Measurements from ENCODE around the gene RICTOR.

RICTOR gene, protein sequence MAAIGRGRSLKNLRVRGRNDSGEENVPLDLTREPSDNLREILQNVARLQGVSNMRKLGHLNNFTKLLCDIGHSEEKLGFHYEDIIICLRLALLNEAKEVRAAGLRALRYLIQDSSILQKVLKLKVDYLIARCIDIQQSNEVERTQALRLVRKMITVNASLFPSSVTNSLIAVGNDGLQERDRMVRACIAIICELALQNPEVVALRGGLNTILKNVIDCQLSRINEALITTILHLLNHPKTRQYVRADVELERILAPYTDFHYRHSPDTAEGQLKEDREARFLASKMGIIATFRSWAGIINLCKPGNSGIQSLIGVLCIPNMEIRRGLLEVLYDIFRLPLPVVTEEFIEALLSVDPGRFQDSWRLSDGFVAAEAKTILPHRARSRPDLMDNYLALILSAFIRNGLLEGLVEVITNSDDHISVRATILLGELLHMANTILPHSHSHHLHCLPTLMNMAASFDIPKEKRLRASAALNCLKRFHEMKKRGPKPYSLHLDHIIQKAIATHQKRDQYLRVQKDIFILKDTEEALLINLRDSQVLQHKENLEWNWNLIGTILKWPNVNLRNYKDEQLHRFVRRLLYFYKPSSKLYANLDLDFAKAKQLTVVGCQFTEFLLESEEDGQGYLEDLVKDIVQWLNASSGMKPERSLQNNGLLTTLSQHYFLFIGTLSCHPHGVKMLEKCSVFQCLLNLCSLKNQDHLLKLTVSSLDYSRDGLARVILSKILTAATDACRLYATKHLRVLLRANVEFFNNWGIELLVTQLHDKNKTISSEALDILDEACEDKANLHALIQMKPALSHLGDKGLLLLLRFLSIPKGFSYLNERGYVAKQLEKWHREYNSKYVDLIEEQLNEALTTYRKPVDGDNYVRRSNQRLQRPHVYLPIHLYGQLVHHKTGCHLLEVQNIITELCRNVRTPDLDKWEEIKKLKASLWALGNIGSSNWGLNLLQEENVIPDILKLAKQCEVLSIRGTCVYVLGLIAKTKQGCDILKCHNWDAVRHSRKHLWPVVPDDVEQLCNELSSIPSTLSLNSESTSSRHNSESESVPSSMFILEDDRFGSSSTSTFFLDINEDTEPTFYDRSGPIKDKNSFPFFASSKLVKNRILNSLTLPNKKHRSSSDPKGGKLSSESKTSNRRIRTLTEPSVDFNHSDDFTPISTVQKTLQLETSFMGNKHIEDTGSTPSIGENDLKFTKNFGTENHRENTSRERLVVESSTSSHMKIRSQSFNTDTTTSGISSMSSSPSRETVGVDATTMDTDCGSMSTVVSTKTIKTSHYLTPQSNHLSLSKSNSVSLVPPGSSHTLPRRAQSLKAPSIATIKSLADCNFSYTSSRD (N-terminal part only)

DNA sequence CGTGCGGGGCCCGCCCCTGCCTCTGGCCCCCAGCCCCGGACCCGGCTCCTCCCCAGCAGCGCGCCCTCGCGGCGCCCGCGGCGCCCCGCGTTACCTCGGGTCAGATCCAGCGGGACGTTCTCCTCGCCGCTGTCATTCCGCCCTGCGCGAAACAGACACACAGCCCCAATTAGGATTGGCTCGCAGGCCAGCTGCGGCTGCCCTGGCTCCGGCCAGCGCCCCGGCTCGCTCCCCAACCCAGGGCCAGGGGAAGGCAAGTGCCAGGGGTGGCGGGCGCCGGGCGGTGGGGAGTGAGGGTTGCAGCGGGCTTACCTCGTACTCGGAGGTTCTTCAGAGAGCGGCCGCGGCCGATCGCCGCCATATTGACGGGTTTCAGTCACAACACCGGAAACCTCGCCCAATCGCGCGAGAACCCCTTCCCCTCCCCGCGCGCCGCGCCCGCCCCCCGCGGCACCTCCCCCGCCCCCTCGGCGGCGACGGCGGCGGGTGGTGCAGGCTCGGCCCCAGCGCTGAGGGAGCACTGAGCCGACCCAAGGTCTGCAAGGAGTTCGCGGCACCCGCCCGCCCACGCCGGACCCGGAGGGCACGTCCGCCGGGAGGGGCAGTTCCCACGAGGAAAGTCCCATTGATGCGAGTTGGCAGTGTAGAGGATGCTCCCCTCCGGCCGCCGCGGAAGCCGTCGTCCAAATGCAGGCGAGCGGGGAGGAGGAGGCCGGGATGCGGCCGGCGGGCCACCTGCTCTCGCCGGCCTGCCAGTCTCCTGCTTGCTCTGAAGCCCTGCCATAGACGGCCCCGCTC is at the start of gene RICTOR:
Gene RICTOR (minus strand): TSS at position 383 of the 798 bp plus-strand sequence. CDS start 22 bp downstream, at position 361.
- DNase-seq: peak; percentile 79

DNA sequence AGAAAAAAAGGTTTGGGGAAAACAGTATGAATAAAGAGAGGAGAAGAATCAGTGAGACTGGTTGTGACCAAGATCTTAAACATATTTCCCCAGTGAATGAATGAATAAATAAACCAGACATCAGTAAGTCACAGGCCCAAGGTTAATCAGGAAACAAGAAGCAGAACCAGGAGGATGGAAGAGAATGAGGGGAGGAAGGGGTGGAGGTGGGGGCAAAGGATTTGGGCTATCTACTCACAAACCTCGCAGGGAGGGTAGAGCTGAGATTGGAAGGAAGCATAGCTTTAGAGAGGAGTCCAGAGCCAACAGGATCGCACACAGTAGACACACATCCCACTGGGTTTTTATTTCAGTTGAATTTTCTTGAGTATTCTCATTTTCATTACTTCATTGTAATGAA is 47.7 kb upstream of the RICTOR start:
- DNase-seq: no peak

DNA sequence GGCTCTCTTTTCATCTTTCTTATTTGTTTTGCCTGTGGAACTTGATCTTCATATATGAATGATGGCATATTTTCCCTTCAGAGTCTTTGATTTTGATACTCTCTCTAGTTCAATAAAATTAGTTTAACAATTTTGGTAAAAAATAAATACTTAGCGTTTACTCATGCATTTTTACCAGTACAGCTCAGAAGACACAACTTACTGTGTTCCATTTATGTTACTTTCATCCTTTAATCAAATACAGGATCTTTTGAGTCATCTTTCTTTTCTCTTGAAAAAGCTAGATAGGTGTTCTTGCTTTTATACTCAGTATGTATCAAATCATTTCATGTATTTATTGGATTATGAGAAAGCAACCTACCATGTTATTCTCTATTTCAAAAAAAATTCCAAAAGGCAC is 47.1 kb upstream of the RICTOR start:
- DNase-seq: no peak

DNA sequence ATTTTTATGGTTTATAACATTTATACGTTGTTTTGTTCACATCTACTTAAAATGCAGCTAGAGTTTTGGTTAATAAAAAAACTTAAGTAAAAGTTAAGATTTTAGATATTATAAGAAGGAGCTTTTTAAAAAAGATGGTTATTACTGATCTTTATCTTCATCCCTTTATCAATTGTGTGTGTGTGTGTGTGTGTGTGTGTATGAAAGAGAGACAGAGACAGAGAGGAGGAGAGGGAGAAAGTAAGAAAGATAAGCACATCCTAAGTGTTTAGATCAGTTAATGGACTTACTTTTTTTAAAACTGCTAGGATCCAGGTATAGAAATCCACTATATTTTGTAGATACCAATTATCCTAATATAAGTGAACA is 45.8 kb upstream of the RICTOR start:
- DNase-seq: no peak

DNA sequence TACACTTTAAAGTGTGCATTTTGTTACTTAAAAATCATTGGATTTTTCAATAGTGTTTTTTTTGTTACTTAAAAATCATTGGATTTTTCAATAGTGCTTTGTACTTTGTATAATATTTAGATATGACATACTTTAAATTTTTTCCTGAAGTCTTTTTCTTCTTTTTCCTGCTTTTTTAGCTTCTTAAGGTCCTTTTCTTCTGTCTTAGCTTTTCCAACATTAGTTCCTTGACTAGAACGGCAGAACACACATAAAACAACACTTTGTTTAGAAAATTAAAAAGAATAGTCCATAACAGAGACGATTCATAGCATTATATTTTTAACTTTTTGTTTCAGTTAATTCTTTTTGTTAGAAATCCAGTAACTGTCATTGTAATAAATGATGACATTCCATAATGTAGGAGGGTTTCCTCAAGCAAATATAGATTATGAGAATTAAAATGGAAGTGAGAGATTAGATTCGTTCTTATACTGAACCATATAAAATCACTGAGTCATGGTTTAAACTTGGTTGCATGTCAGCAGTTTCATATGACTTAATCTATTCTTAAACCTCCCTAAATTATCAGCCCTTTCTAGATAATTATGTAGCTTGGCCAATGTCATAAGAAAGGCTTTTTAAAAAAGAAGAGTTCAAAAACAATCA is 45.3 kb upstream of the RICTOR start:
- DNase-seq: no peak

DNA sequence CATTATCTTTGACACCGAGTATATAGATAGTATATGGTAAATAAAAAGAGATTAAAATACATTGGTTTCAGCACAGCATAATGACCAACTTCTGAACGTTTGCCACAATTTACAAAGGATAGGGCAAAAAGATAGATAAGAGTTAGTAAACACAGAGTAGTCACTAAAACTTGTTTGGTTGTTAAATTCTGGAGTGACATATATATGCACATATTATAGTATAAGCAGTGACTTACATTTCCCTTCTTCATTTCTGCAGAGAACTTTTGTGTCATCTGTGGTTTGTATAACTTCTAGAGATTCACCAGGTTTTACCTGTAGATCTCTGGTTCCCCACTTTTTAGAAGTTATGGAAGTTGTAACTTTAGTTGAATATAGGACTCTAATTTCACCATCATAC is 44.4 kb upstream of the RICTOR start:
- DNase-seq: no peak

DNA sequence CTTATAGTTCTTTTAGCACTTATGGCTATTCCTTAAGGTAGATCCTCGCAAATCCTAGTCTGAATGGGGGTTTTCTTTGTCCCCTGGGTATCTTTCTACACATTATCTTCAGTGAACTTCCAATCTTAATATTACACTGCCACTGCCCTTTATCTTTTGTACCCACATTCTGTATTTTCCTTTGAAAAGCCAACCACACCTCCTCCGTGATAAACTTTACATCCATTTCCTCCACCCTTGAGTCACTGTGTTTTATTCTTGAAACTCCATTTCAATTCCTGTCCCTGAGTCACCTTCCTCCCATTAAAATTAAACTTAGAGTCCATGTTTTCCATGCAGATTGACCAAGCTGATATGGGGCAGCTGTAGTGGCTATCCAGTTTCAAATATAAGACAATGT is 43.2 kb upstream of the RICTOR start:
- no peak for DNase-seq

DNA sequence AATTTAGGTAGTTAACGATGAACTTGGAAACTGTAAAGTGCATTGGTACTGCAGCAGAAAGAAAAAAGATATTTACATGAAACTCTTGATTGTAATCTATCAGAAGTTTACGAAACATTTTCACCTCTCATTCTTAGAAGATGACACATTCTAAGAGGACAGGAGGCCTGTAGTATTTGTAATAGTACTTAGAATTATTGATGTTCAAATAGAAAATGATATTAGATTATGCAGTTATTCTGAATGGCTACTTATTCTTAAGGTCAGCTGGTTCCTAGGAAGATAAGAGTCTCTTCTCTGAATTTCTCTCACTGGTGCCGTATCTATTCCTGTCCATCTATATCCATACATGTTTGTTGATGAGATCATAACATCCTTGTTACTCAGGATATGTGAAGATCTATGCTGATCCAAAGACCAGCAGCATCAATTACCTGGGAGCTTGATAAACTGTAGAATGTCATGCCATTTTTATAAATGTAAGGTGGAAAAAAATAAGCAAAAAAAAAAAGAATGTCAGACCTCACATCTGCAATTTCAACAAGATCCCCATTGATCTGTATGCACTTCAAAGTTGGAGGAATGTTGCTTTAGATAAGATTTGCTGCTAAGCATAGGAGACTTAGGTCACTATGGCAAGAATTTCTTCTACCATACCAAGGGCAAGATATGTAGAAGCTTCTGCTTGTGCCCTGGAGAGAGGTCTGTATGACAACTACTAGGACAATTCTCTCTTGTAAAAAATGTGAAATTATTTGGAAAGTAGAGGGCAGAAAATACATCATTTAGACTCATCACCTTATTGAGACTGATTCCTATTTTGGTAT is 42.4 kb upstream of the RICTOR start:
- DNase-seq: no peak

DNA sequence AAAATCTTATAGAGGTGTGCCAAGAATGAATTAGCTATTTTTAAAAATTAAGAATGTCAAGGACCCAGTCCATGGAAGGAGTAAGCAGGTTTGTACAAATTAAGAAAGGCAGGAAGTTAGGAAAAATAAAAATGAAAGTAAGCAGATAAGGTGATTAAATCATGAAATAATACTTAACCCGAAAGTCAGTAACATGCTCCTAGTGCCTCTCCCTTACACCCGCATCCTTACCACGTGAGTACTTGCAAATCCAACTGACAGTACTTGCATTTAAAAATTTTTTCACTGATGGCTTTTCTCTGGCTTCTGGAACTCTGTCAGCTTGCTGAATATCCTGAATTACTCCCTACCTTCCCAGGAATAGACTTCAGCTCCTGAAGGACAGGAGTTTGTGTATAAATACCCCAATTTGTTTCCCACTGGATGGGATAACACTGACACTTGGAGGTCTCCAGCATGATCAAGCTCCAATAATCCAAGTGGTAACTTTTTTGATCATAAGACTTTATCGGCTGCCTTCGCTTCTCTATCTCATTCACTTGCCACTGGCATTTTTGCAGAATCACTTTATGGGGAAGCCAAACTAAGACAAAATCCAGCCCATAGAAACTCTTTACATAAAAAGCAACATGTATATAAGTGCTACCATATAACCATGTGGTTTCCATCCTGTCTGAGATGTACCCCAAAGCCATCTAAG is 41.6 kb upstream of the RICTOR start:
- DNase-seq: no peak

DNA sequence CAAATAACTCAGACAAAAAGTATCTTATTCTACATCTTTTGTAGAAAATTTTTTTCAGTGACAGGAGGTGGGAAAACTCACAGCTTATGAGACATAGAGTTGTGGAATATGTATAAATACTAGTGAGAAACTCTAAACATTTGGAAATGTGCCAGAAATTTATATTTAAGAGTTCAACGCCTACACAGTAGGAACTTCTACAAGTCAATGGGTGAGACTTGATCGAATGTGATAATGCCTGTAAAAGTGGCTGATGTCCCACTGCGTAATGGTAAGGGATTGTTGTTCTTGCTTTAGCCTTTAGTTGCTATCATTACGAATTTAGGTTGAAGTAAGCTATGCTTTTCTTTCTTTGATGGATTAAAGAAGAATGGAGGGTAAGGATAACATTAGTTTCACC is 40.0 kb upstream of the RICTOR start:
- DNase-seq: no peak

DNA sequence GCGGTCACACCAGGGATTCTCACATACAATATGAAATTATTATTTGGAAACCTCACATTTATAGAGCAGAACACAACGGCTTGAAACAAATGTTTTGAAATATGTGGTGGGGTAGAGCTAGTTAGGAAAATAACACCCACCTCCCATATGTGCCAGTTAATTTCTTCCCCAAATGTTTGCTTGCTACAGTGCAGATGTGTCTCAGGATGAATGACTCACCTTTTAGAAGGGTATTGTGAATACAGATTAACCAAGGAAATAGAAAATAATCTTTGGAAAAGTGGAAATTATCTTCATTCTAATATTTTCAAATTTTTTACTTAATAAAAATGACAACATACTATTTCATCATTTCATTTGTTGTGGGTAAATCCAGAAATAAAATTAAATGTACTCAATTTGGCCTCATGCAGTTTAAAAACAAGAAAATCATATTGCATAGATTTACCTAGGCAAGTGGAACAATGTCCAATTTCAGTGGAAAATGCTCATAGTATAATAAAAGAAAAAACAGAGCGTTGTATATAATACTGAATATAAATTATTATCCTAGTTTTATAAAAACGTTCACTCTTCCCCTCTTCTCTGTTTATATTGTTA is 39.3 kb upstream of the RICTOR start:
- DNase-seq: no peak

DNA sequence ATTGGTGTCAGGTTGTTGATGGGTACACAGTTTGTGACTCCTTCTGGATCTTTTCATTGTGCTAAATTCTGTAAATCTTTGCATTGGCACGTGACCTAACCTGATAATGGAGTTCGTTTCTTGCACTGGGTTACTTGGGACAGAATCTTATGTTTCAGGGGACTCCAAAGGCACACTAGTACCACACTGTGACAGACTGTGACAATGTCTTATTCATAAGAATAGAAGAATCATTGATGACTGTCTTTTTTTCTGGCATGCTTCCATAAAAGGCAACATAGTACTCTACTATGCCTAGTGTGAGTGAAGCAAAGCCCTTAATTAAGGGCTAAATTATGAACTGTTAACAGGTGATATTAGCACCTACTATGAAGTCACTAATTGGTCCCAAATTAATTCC is 35.4 kb upstream of the RICTOR start:
- DNase-seq: no peak

DNA sequence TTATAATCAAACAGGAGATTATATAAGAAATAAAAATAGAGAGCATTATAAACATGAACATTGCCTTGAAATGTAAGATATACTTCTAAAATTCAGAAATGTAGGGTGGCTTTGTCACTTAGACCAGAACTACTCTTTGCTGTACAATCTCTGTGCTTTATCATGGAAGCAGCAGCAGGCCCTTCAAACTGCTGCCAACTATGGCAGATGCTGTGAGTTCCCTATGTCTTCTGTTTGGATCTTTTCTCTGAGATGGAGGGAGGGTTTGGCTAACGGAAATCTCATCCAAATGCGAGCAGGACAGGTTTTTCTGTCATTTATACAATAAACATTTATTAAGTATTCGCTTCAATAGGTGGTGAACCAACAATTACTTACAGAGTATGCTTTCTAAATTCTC is 34.8 kb upstream of the RICTOR start:
- no peak for DNase-seq

DNA sequence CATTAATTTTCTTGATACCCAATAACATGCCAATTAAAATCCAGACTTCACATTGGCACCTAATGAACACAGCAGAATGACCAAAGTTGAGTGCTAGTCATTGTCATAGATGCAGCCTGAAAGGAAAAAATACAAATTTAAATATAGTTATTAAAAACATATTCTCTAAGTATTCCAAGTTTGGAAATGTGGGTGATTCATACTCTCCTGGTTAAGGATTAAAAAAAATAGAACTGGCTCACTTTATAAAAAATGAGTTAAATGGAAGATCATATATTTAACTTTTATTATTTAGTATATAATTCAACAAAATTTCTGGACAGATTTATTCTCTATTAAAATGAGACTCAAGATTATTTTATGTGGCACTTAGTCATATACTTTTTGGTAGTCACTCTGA is 33.2 kb upstream of the RICTOR start:
- DNase-seq: no peak

DNA sequence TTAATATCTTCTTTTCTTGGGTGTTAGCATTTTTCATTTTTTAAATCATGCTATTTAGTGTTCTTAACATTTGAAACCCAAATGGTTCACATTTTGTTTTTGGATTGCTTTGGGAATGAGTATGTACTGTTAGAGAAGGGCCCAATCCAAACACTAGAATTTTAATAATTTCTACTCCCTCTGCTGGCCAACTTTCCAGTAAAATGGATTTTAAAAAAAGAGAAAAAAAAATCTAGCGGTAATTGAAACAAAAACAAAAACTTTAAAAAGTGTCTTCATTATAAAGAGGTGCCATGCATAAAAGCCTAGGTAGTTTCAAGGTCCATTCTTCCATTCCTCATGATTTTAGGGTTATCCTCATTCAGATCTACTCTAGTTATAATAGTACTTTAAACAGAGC is 32.1 kb upstream of the RICTOR start:
- DNase-seq: no peak

DNA sequence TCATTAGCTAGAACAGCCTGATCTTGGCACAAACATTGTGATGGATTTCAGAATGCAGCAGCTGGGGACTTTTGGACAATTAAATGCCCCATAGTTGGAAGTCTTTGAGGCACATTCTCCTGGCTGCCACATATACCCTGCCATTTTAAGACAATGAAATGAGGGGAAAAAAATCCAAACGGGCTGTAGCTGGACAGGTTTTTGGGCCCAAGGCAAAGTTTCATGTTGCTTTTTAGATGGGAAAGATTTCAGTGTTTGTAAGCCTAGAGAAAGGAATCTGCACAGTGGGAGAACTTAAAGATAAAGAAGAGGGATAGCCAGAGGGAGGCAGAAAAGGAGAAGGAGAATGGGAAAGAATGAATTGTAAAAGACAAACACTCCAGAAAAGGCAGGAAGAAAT is 30.0 kb upstream of the RICTOR start:
- DNase-seq: no peak

DNA sequence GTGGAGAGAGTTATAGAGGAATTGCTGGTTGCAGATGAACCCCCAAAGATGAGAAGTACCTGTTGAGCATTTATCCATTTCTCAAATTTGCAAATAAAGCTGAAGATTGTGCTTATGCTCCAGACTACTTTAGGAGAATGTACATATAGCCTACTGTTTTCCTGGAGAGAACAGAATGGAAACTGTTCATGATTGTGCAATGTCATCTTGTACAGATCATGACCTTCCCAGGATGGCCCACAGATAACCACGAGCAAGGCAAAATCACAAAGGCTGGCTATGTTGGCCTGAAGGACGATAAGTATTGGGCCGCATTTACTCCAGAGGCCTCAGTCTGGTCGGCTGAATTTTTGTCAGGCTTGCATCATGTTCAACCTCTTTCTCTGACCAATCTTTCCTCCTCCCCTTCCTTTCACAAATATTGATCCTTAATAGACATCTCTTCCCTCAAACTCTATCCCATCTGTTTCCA is 28.5 kb upstream of the RICTOR start:
- no peak for DNase-seq

DNA sequence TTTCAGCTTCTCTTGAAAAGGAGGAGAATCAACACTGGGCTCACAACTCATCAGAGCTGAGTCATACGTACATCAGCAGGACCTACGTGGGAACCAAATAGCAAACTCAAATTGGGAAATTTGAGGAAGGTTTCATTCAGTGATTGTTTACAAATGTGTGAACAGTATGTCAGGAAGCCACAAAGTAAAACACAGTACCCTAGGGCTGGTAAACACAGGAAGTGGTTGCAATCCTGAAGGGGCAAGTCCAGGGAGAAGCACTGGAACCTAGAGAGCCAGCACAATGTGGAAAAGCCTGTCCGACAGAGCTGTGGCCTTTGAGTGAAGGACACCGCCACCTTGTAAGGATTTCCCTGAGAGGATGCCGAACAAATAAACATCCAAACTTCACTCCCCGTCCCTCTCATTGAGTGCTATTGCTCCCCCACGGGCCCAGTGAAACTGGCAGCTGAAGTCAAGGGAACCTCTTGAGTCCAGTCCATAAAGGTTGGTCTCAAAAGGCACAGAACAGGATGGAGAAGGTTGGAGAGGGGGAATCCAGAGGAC is 26.7 kb upstream of the RICTOR start:
- no peak for DNase-seq

DNA sequence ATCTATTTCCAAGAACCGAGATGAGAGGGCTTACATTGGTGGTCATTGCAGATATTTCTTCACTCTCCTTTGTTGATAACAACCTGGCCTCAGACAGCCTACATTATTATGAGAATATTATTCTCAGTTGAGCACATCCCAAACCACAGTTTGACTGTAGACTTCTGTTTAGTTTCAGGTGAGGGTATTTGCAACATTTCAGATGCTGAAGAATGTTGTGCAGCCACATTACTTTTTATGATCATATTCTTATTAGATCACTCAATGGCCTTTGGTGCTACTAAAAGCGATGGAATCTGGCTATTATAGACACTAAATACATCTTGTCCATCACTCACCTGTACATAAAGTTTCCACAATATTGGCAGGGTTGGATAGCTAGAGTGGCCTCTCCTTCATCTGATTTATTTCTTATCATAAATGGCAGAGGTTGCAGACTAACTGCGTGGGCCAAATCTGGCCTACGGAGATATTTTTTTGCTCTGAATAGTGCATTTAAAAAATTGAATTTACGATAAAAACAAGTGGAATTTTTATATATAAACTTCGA is 26.2 kb upstream of the RICTOR start:
- DNase-seq: no peak

Measured in NCI-H2107 (cell line).